Endothelial cell of umbilical vein (primary cell): Measurements from ENCODE around the gene TECTB.

Source experiments
- CTCF ChIP-seq, 2 donors: IDR thresholded peaks; 1 replicate in 1 of 2; 2 replicates in 1 of 2; pipeline ENCODE4 v1.5.1; 2011; ENCODE audit warnings: low read length in 2 of 2, mild to moderate bottlenecking in 2 of 2, moderate library complexity in 2 of 2, control low read depth in 1 of 2, inconsistent platforms in 1 of 2, low read depth in 1 of 2; ENCODE audit not compliant: insufficient read depth in 1 of 2; ENCODE audit errors: extremely low read depth in 1 of 2
- EZH2 ChIP-seq: IDR thresholded peaks from 2 replicates; pipeline ENCODE4 v1.6.1; 2012; ENCODE audit warnings: borderline replicate concordance, low read depth, mild to moderate bottlenecking, moderate library complexity, low read length, inconsistent platforms; ENCODE audit not compliant: severe bottlenecking
- FOS ChIP-seq: IDR thresholded peaks from 2 replicates; pipeline ENCODE4 v1.6.1; 2011; ENCODE audit warnings: mild to moderate bottlenecking, low read length, moderate library complexity, borderline replicate concordance; ENCODE audit not compliant: insufficient read depth
- GATA2 ChIP-seq: IDR thresholded peaks from 2 replicates; pipeline ENCODE4 v1.7.0; 2011; ENCODE audit warnings: low read depth, mild to moderate bottlenecking, moderate library complexity, mixed read lengths, low read length; ENCODE audit not compliant: insufficient read length, insufficient read depth
- JUN ChIP-seq: IDR thresholded peaks from 2 replicates; pipeline ENCODE4 v1.6.1; 2011; ENCODE audit warnings: borderline replicate concordance, low read depth; ENCODE audit not compliant: insufficient read length, insufficient read depth
- MYC ChIP-seq: IDR thresholded peaks from one replicate; pipeline ENCODE4 v1.6.1; 2011; ENCODE audit warnings: mild to moderate bottlenecking, low read depth, low read length
- POLR2A ChIP-seq: IDR thresholded peaks from 2 replicates; pipeline ENCODE4 v1.6.1; 2012; ENCODE audit warnings: low read depth, mild to moderate bottlenecking, control low read depth, low read length
- POLR2AphosphoS5 ChIP-seq: IDR thresholded peaks from 2 replicates; pipeline ENCODE4 v1.6.1; 2012; ENCODE audit warnings: low read depth, mild to moderate bottlenecking, control low read depth, low read length, moderate library complexity; ENCODE audit not compliant: insufficient read depth
- TF ChIP-seq, protein P1 (sequence below): IDR thresholded peaks from 2 replicates; pipeline ENCODE4 v1.6.1; 2011; ENCODE audit not compliant: insufficient read depth, insufficient read length

- TF ChIP-seq POLR2AphosphoS5 (no peak), CTCF (IDR thresholded peaks at IDR 0.05; ENCODE audit: extremely low read depth in 1 of 2, insufficient read depth in 1 of 2, low read depth in 1 of 2, low read length in 2 of 2) (peak; percentile 81 to 88), EZH2 (no peak), POLR2A (no peak), JUN (no peak), FOS (no peak), GATA2 (no peak), MYC (no peak)
- TF ChIP-seq, protein P1, sequence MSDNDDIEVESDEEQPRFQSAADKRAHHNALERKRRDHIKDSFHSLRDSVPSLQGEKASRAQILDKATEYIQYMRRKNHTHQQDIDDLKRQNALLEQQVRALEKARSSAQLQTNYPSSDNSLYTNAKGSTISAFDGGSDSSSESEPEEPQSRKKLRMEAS: no peak
Observed at GRCh38 chr10:112314822-112315474, 31.7 kb downstream of the TECTB start.
